Activated naive CD4-positive, alpha-beta T cell treated with anti-CD3 and anti-CD28 coated beads for 36 hours (primary cell): ENCODE data around the gene ASB18. TPM values are rescaled to one million over a fixed set of nuclear protein-coding genes. Genes with fewer than 3 reads are reported as not detected.
A peak's percentile ranks its signal among the peaks of the same experiment; 100 is the strongest.

Source experiments
- CTCF ChIA-PET: fragments of 350-600 bp; sonication (Branson Sonifier 250); formaldehyde crosslinking; loops from one replicate; lab custom pipeline; 2021; ENCODE audit warnings: antibody characterized with exemption; lab: Charles Lee
- DNase-seq: peaks from one replicate; pipeline ENCODE4 v3.0.0-alpha.2; 2020
- H3K27ac Mint-ChIP-seq: one replicate; pipeline ENCODE4 v1.8.0; 2021; ENCODE audit warnings: mild to moderate bottlenecking, mixed read lengths
- H3K27me3 Mint-ChIP-seq: one replicate; pipeline ENCODE4 v1.8.0; 2021; ENCODE audit warnings: low read depth, mixed read lengths
- H3K36me3 Mint-ChIP-seq: one replicate; pipeline ENCODE4 v1.8.0; 2021; ENCODE audit warnings: low read depth, mixed read lengths
- H3K4me1 Mint-ChIP-seq: one replicate; pipeline ENCODE4 v1.8.0; 2021; ENCODE audit warnings: low read depth, mixed read lengths
- H3K4me3 Mint-ChIP-seq: one replicate; pipeline ENCODE4 v1.8.0; 2021; ENCODE audit warnings: mild to moderate bottlenecking, moderate library complexity, mixed read lengths
- H3K9me3 Mint-ChIP-seq: one replicate; pipeline ENCODE4 v1.8.0; 2021; ENCODE audit warnings: mixed read lengths
- intact Hi-C: fragments of 100-400 bp; cut with micrococcal nuclease; formaldehyde crosslinking; loops from one replicate; pipeline ENCODE4 v1.15.1; 2023
- total RNA-seq, 2 experiments: library from RNA; stranded (reverse); gene quantifications; one replicate each; pipeline ENCODE4 v1.2.3, GENCODE V29; 2021

ASB18 gene
- total RNA-seq, 2 experiments from 2014 or later: not detected

- peaks cover 15% of the 10 kb centered on the region for H3K4me1 Mint-ChIP-seq
- no peaks in the 10 kb centered on the region for H3K9me3 Mint-ChIP-seq
- DNase-seq: no peak
- no peaks in the 10 kb centered on the region for H3K36me3 Mint-ChIP-seq
- no peak overlapping the region for H3K4me3 Mint-ChIP-seq
- CTCF ChIA-PET: no interaction called here
- intact Hi-C loops: no loop called here
- no peak overlapping the region for H3K27ac Mint-ChIP-seq
- peaks cover 64% of the 10 kb centered on the region for H3K27me3 Mint-ChIP-seq
These were observed 96.7 kb downstream of the ASB18 start for GRCh38 chr2:236167297-236168109.

GRCh38 chr2:236166796-236167296 is 97.4 kb downstream of the ASB18 start:
- no peak overlapping the region for H3K27ac Mint-ChIP-seq
- H3K27me3 Mint-ChIP-seq: peaks cover 62% of the 10 kb centered on the region
- no peak overlapping the region for H3K4me3 Mint-ChIP-seq
- H3K36me3 Mint-ChIP-seq: no peaks in the 10 kb centered on the region
- CTCF ChIA-PET: no interaction called here
- peaks cover 13% of the 10 kb centered on the region for H3K4me1 Mint-ChIP-seq
- H3K9me3 Mint-ChIP-seq: no peaks in the 10 kb centered on the region
- DNase-seq: no peak
- intact Hi-C loops: no loop called here

- peaks cover 63% of the 10 kb centered on the region for H3K27me3 Mint-ChIP-seq
- peaks cover 13% of the 10 kb centered on the region for H3K4me1 Mint-ChIP-seq
- peak overlapping the region; percentile 27 for H3K4me3 Mint-ChIP-seq
- DNase-seq: no peak
- no peak overlapping the region for H3K27ac Mint-ChIP-seq
- CTCF ChIA-PET: interaction anchor here (0.8 kb wide), 1 partner anchor 10 kb away, joined by 3 read pairs; no protein-coding TSS in a partner anchor
- H3K9me3 Mint-ChIP-seq: no peaks in the 10 kb centered on the region
- intact Hi-C loops: no loop called here
- H3K36me3 Mint-ChIP-seq: no peaks in the 10 kb centered on the region
These were observed 98.1 kb downstream of the ASB18 start for GRCh38 chr2:236165842-236166795.

- H3K27me3 Mint-ChIP-seq: peaks cover 61% of the 10 kb centered on the region
- H3K4me3 Mint-ChIP-seq: no peak overlapping the region
- H3K36me3 Mint-ChIP-seq: no peaks in the 10 kb centered on the region
- intact Hi-C loops: no loop called here
- peaks cover 13% of the 10 kb centered on the region for H3K4me1 Mint-ChIP-seq
- H3K9me3 Mint-ChIP-seq: no peaks in the 10 kb centered on the region
- no peak for DNase-seq
- CTCF ChIA-PET: no interaction called here
- H3K27ac Mint-ChIP-seq: no peak overlapping the region
These were observed 99.0 kb downstream of the ASB18 start for GRCh38 chr2:236164925-236165841.

- peaks cover 53% of the 10 kb centered on the region for H3K27me3 Mint-ChIP-seq
- peaks cover 13% of the 10 kb centered on the region for H3K4me1 Mint-ChIP-seq
- no peaks in the 10 kb centered on the region for H3K36me3 Mint-ChIP-seq
- H3K4me3 Mint-ChIP-seq: no peak overlapping the region
- DNase-seq: no peak
- no peaks in the 10 kb centered on the region for H3K9me3 Mint-ChIP-seq
- CTCF ChIA-PET: no interaction called here
- intact Hi-C loops: no loop called here
- no peak overlapping the region for H3K27ac Mint-ChIP-seq
These were observed 99.8 kb downstream of the ASB18 start for GRCh38 chr2:236164201-236164924.

- Mint-ChIP-seq H3K4me3 (no peak overlapping the region), H3K9me3 (no peaks in the 10 kb centered on the region), H3K4me1 (peaks cover 11% of the 10 kb centered on the region), H3K36me3 (no peaks in the 10 kb centered on the region), H3K27ac (no peak overlapping the region), H3K27me3 (peaks cover 50% of the 10 kb centered on the region)
- intact Hi-C loops: no loop called here
- CTCF ChIA-PET: no interaction called here
- no peak for DNase-seq
These were observed 100.6 kb downstream of the ASB18 start for GRCh38 chr2:236163471-236164200.

- Mint-ChIP-seq H3K36me3 (no peaks in the 10 kb centered on the region), H3K27ac (no peak overlapping the region), H3K27me3 (peaks cover 55% of the 10 kb centered on the region), H3K9me3 (no peaks in the 10 kb centered on the region), H3K4me1 (peaks cover 11% of the 10 kb centered on the region), H3K4me3 (no peak overlapping the region)
- CTCF ChIA-PET: interaction anchor here (0.7 to 1.2 kb wide), 2 partner anchors 15 to 384 kb away, joined by 3 read pairs; no protein-coding TSS in a partner anchor
- intact Hi-C loops: no loop called here
- DNase-seq: no peak
These were observed 101.2 kb downstream of the ASB18 start for GRCh38 chr2:236162882-236163470.

GRCh38 chr2:236162031-236162845 is 102.0 kb downstream of the ASB18 start:
- Mint-ChIP-seq H3K4me3 (no peak overlapping the region), H3K27ac (no peak overlapping the region), H3K36me3 (no peaks in the 10 kb centered on the region), H3K27me3 (peaks cover 63% of the 10 kb centered on the region), H3K4me1 (peaks cover 11% of the 10 kb centered on the region), H3K9me3 (no peaks in the 10 kb centered on the region)
- CTCF ChIA-PET: interaction anchor here (0.7 to 1.2 kb wide), 2 partner anchors 15 to 383 kb away, joined by 3 read pairs; no protein-coding TSS in a partner anchor
- no peak for DNase-seq
- intact Hi-C loops: no loop called here

GRCh38 chr2:236161531-236161930 is 102.7 kb downstream of the ASB18 start:
- peaks cover 6% of the 10 kb centered on the region for H3K4me1 Mint-ChIP-seq
- no peak overlapping the region for H3K4me3 Mint-ChIP-seq
- DNase-seq: no peak
- CTCF ChIA-PET: no interaction called here
- H3K9me3 Mint-ChIP-seq: no peaks in the 10 kb centered on the region
- intact Hi-C loops: no loop called here
- no peaks in the 10 kb centered on the region for H3K36me3 Mint-ChIP-seq
- no peak overlapping the region for H3K27ac Mint-ChIP-seq
- peaks cover 64% of the 10 kb centered on the region for H3K27me3 Mint-ChIP-seq

GRCh38 chr2:236161082-236161462 is 103.1 kb downstream of the ASB18 start:
- Mint-ChIP-seq H3K27me3 (peaks cover 61% of the 10 kb centered on the region), H3K27ac (no peak overlapping the region), H3K4me3 (no peak overlapping the region), H3K9me3 (no peaks in the 10 kb centered on the region), H3K4me1 (peaks cover 2% of the 10 kb centered on the region), H3K36me3 (no peaks in the 10 kb centered on the region)
- DNase-seq: no peak
- intact Hi-C loops: no loop called here
- CTCF ChIA-PET: no interaction called here
